Stomach (tissue), 4 donors: ENCODE measurements around the gene SHQ1.

ENCODE experiments used
- CTCF ChIP-seq, 7 experiments: fragments of 450-650 bp in 4 of 7; fragments of 200-600 bp in 3 of 7; sonication (generic) in 3 of 7; IDR thresholded peaks; one replicate each; pipeline ENCODE4 v1.5.1; 2016 to 2019; ENCODE audit warnings: antibody characterized with exemption in 7 of 7, control low read depth in 2 of 7, mild to moderate bottlenecking in 1 of 7
- POLR2A ChIP-seq, 4 donors: fragments of 450-650 bp; IDR thresholded peaks; one replicate each; pipeline ENCODE4 v1.6.1; 2016; ENCODE audit warnings: antibody characterized with exemption in 4 of 4, control low read depth in 2 of 4, mild to moderate bottlenecking in 1 of 4, moderate library complexity in 1 of 4

GRCh38 chr3:72728958-72729467 lies 119.2 kb downstream of the SHQ1 start:
- no peak for TF ChIP-seq CTCF (IDR thresholded peaks at IDR 0.05)
- TF ChIP-seq POLR2A (IDR thresholded peaks at IDR 0.05): no peak
